ENCODE measurements around the gene PLA2G2F. TPM values are rescaled to one million over a fixed set of nuclear protein-coding genes. Genes with fewer than 3 reads are reported as not detected.

PLA2G2F gene
- total RNA-seq, 2 donors from 2014 or later = not detected

GRCh38 chr1:20178634-20179370 lies 39.7 kb downstream of the PLA2G2F start:
- H3K9ac ChIP-seq (ENCODE audit: extremely low read depth, low read length, poor library complexity, severe bottlenecking) = no peak overlapping the region
- 84 to 94% methylated on average over 10 to 13 of the region's 13 CpGs for WGBS, 2 experiments (ENCODE audit: insufficient coverage in 1 of 2, insufficient read length in 1 of 2)
- no peak for DNase-seq
- H3K36me3 ChIP-seq (ENCODE audit: control insufficient read depth, insufficient read depth, low read length) = no peaks in the 10 kb centered on the region
- H3K27me3 Mint-ChIP-seq (ENCODE audit: insufficient read depth) = peaks cover 42% of the 10 kb centered on the region
- H3K4me1 Mint-ChIP-seq = peaks cover 15% of the 10 kb centered on the region
- H3K27me3 ChIP-seq (ENCODE audit: control insufficient read depth, insufficient read depth, low read length, poor library complexity, severe bottlenecking) = peaks cover 18% of the 10 kb centered on the region
- H3K4me1 ChIP-seq (ENCODE audit: control insufficient read depth, insufficient read depth, low read length) = peaks cover 14% of the 10 kb centered on the region
- TF ChIP-seq, protein P1, sequence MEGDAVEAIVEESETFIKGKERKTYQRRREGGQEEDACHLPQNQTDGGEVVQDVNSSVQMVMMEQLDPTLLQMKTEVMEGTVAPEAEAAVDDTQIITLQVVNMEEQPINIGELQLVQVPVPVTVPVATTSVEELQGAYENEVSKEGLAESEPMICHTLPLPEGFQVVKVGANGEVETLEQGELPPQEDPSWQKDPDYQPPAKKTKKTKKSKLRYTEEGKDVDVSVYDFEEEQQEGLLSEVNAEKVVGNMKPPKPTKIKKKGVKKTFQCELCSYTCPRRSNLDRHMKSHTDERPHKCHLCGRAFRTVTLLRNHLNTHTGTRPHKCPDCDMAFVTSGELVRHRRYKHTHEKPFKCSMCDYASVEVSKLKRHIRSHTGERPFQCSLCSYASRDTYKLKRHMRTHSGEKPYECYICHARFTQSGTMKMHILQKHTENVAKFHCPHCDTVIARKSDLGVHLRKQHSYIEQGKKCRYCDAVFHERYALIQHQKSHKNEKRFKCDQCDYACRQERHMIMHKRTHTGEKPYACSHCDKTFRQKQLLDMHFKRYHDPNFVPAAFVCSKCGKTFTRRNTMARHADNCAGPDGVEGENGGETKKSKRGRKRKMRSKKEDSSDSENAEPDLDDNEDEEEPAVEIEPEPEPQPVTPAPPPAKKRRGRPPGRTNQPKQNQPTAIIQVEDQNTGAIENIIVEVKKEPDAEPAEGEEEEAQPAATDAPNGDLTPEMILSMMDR (conservative IDR thresholded peaks at IDR 0.05) = no peak
- no peak overlapping the region for H3K27ac Mint-ChIP-seq
- H3K36me3 Mint-ChIP-seq (ENCODE audit: low read depth) = no peaks in the 10 kb centered on the region
- peaks cover 8% of the 10 kb centered on the region for H3K9me3 Mint-ChIP-seq
- no peak overlapping the region for H3K4me3 ChIP-seq (ENCODE audit: low read length)
- no peak overlapping the region for H3K4me3 Mint-ChIP-seq
- H3K27ac ChIP-seq (ENCODE audit: low read depth, low read length) = no peak overlapping the region
- peaks cover 7% of the 10 kb centered on the region for H3K9me3 ChIP-seq (ENCODE audit: control insufficient read depth, low read length)

DNA sequence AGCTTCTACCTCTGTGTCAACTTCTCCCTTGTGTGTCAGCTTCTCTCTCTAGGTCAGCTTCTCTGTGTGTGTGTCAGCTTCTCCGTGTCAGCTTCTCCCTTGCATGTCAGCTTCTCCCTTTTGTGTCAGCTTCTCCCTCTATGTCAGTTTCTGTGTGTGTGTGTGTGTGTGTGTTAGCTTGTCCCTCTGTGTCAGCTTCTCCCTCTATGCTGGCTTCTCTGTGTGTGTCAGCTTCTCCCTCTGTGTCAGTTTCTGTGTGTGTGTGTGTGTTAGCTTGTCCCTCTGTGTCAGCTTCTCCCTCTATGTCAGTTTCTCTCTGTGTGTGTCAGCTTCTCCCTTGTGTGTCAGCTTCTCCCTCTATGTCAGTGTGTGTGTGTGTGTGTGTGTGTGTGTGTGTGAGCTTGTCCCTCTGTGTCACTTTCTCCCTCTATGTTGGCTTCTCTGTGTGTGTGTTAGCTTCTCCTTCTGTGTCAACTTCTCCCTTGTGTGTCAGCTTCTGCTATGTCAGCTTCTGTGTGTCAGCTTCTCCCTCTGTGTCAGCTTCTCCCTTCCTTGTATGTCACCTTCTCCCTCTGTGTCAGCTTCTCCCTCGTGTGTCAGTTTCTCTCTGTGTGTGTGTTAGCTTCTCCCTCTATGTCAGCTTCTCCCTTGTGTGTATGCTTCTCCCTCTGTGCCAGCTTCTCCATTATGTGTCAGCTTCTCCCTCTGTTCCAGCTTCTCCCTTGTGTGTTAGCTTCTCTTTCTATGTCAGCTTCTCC lies 40.4 kb downstream of the PLA2G2F start:
- TF ChIP-seq, protein P1 (conservative IDR thresholded peaks at IDR 0.05) = no peak
- Mint-ChIP-seq H3K4me3 (no peak overlapping the region), H3K27ac (no peak overlapping the region), H3K36me3 (ENCODE audit: low read depth) (no peaks in the 10 kb centered on the region), H3K27me3 (ENCODE audit: insufficient read depth) (peaks cover 43% of the 10 kb centered on the region), H3K4me1 (peaks cover 17% of the 10 kb centered on the region), H3K9me3 (peaks cover 8% of the 10 kb centered on the region)
- Histone ChIP-seq H3K27ac (ENCODE audit: low read depth, low read length) (no peak overlapping the region), H3K4me3 (ENCODE audit: low read length) (no peak overlapping the region), H3K27me3 (ENCODE audit: control insufficient read depth, insufficient read depth, low read length, poor library complexity, severe bottlenecking) (peaks cover 18% of the 10 kb centered on the region), H3K4me1 (ENCODE audit: control insufficient read depth, insufficient read depth, low read length) (peaks cover 14% of the 10 kb centered on the region), H3K36me3 (ENCODE audit: control insufficient read depth, insufficient read depth, low read length) (no peaks in the 10 kb centered on the region), H3K9me3 (ENCODE audit: control insufficient read depth, low read length) (peaks cover 7% of the 10 kb centered on the region), H3K9ac (ENCODE audit: extremely low read depth, low read length, poor library complexity, severe bottlenecking) (no peak overlapping the region)
- DNase-seq = no peak
- WGBS, 2 experiments (ENCODE audit: insufficient coverage in 1 of 2, insufficient read length in 1 of 2) = 92 to 97% methylated on average over 1 to 2 of the region's 2 CpGs

- Histone ChIP-seq H3K4me1 (ENCODE audit: control insufficient read depth, insufficient read depth, low read length) (peaks cover 14% of the 10 kb centered on the region), H3K36me3 (ENCODE audit: control insufficient read depth, insufficient read depth, low read length) (no peaks in the 10 kb centered on the region), H3K9me3 (ENCODE audit: control insufficient read depth, low read length) (peaks cover 7% of the 10 kb centered on the region), H3K27ac (ENCODE audit: low read depth, low read length) (no peak overlapping the region), H3K9ac (ENCODE audit: extremely low read depth, low read length, poor library complexity, severe bottlenecking) (no peak overlapping the region), H3K4me3 (ENCODE audit: low read length) (no peak overlapping the region), H3K27me3 (ENCODE audit: control insufficient read depth, insufficient read depth, low read length, poor library complexity, severe bottlenecking) (peaks cover 19% of the 10 kb centered on the region)
- H3K27me3 Mint-ChIP-seq (ENCODE audit: insufficient read depth) = peaks cover 41% of the 10 kb centered on the region
- peaks cover 8% of the 10 kb centered on the region for H3K9me3 Mint-ChIP-seq
- TF ChIP-seq, protein P1 (conservative IDR thresholded peaks at IDR 0.05) = no peak
- DNase-seq = no peak
- peaks cover 20% of the 10 kb centered on the region for H3K4me1 Mint-ChIP-seq
- WGBS, 2 experiments (ENCODE audit: insufficient coverage in 1 of 2, insufficient read length in 1 of 2) = 90 to 96% methylated on average over 6 of the region's 6 CpGs
- no peak overlapping the region for H3K4me3 Mint-ChIP-seq
- no peak overlapping the region for H3K27ac Mint-ChIP-seq
- no peaks in the 10 kb centered on the region for H3K36me3 Mint-ChIP-seq (ENCODE audit: low read depth)
Observed at GRCh38 chr1:20180129-20180843, 41.2 kb downstream of the PLA2G2F start.

Data from endodermal cell (in vitro differentiated cells).